GM10248 (cell line): ENCODE data around the gene SPAG9.
"Not testable (repeated sequence)": the region's sequence is repeated elsewhere in the genome, so short reads cannot be mapped to it uniquely, and the experiment has no call there.

Experiments used
- CTCF ChIA-PET: fragments of 300-600 bp; sonication (Branson Sonifier 250); formaldehyde crosslinking; extraction: SDS; loops from one replicate; lab custom pipeline; 2021; ENCODE audit warnings: antibody characterized with exemption; lab: Yijun Ruan, JAX
- POLR2A ChIA-PET: fragments of 350-650 bp; sonication (Branson Sonifier 250); formaldehyde crosslinking; extraction: SDS; loops from one replicate; lab custom pipeline; 2020; ENCODE audit warnings: antibody characterized with exemption; lab: Yijun Ruan, JAX
- DNase-seq: peaks from one replicate; pipeline ENCODE4 v3.0.0; 2012; ENCODE audit errors: extremely low spot score
- CTCF ChIP-seq: IDR thresholded peaks from 2 replicates; pipeline ENCODE4 v1.5.1; 2012; ENCODE audit warnings: mild to moderate bottlenecking, low read depth; ENCODE audit errors: extremely low read depth, missing control alignments, control extremely low read depth

SPAG9 gene

DNA sequence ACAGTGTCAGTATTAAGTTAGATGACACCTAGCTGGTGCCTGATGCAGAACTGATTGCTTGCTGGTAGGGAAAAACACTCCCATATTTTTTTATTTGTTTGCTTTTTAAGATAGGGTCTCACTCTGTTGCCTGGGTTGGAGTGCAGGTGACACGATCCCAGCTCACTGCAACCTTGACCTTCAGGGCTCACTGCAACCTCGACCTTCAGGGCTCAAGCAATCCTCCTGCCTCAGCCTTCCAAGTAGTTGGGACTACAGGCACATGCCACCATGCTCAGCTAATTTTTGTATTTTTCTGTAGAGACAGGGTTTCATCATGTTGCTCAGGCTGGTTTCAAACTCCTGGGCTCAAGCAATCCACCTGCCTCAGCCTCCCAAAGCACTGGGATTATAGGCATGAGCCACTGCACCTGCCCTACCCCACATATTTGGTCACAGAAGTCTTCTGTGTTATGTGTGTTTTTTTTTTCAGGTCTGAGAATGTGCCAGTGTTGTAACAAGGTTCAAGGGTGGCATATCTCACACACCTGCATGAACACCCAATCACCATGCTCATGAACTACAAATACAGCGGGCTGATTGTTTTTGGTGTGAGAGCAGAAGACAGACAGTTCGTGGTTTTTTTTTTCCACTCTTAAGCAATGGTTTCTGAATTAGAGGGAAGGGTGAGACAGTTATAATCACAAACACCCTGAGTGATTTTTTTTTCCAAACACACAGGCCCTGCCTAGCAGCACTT lies 22.8 kb downstream of the SPAG9 start:
- no peak for DNase-seq
- ChIA-PET POLR2A (no interaction called here), CTCF (interaction anchor here (1.0 to 1.2 kb wide), 2 partner anchors 21 to 41 kb away, joined by 3 to 4 read pairs; no protein-coding TSS in a partner anchor)
- TF ChIP-seq CTCF: no peak

- CTCF ChIA-PET: interaction anchor here (1.1 to 1.2 kb wide), 2 partner anchors 29 to 35 kb away, joined by 3 read pairs; no protein-coding TSS in a partner anchor
- POLR2A ChIA-PET: interaction anchor here (0.7 kb wide), 1 partner anchor 35 kb away, joined by 5 read pairs; no protein-coding TSS in a partner anchor
- no peak for DNase-seq
- TF ChIP-seq CTCF: no peak
Observed at GRCh38 chr17:51091635-51092034, 29.0 kb downstream of the SPAG9 start.

GRCh38 chr17:51088868-51089267 lies 31.8 kb downstream of the SPAG9 start:
- CTCF ChIA-PET, POLR2A ChIA-PET, DNase-seq: not testable (repeated sequence)

DNA sequence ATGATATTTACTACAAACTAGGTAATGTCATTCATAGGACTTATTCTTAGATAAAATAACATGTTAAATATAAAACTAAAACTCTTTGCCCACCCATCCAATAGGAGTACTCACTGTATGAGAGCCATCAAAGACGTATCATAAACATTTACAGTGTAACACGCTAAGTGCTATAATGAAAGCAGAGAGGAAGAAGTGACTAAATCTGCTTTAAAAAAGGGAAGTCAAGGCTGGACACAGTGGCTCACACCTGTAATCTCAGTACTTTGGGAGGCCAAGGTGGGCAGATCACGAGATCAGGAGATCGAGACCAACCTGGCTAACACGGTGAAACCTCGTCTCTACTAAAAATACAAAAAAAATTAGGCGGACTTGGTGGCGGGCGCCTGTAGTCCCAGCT lies 32.4 kb downstream of the SPAG9 start:
- POLR2A ChIA-PET: no interaction called here
- CTCF ChIA-PET: interaction anchor here (1.5 kb wide), 1 partner anchor 17 kb away, joined by 4 read pairs; no protein-coding TSS in a partner anchor
- TF ChIP-seq CTCF: no peak
- DNase-seq: no peak

- POLR2A ChIA-PET: no interaction called here
- DNase-seq: no peak
- no peak for TF ChIP-seq CTCF
- CTCF ChIA-PET: interaction anchor here (1.0 to 2.1 kb wide), 6 partner anchors 17 to 304 kb away, joined by 3 to 8 read pairs (median 4); partner anchors contain the start of gene NME1
Observed at GRCh38 chr17:51087072-51087757, 33.5 kb downstream of the SPAG9 start.

DNA sequence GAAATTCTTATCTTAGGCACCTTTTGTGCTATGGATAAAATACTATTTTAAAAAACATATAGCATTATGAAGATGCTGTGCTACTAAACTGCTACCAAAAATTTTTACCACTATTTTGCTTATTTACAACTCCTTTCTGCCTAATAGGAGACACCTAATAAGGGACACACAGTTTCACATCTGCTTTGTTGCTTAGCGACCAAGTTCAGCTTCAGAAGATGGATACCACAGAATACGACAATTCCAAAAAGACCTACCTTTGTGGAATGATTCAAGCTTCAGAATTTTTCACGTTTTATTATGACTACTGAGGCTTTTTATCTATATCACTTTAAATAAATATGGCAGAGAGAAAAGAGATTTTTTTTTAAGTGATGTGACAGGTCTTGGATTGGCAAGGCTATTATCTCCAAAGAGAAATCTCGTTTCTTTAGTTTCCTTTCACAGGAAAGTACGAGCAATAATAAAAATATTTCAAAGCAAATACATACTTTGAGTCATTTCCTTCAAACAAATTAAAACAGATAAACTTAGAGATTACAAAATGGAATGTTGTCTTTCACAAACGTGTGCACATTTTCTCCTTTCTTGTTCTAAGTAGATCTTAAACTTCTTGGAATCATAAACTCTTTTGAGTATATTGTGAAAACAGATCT lies 35.4 kb downstream of the SPAG9 start:
- POLR2A ChIA-PET: no interaction called here
- DNase-seq: no peak
- CTCF ChIA-PET: interaction anchor here (2.1 kb wide), 1 partner anchor 17 kb away, joined by 8 read pairs; no protein-coding TSS in a partner anchor
- TF ChIP-seq CTCF: no peak
